WTC11 (cell line): ENCODE measurements around the gene PYCR2. TPM values are rescaled to one million over a fixed set of nuclear protein-coding genes. Genes with fewer than 3 reads are reported as not detected.

Experiments used
- ATAC-seq: fragments of 200-7000 bp; cut with Tn5 transposase; 2 replicates; pipeline ENCODE4 v1.10.0; 2021; ENCODE audit warnings: mild to moderate bottlenecking, moderate library complexity
- CTCF ChIA-PET: fragments of 300-600 bp; sonication (Branson Sonifier 250); formaldehyde crosslinking; loops from one replicate; lab custom pipeline; 2021; ENCODE audit warnings: antibody characterized with exemption; lab: Charles Lee
- POLR2A ChIA-PET: fragments of 350-600 bp; sonication (Branson Sonifier 250); formaldehyde crosslinking; loops from one replicate; lab custom pipeline; 2021; ENCODE audit warnings: antibody characterized with exemption; lab: Charles Lee
- DNase-seq: peaks from one replicate; pipeline ENCODE4 v3.0.0; 2021; ENCODE audit warnings: low spot score
- H3K27ac Mint-ChIP-seq: 2 replicates; pipeline ENCODE4 v1.8.0; 2021; ENCODE audit warnings: mixed read lengths
- H3K27me3 Mint-ChIP-seq: 2 replicates; pipeline ENCODE4 v1.8.0; 2021; ENCODE audit warnings: low read depth, mild to moderate bottlenecking, moderate library complexity, mixed read lengths
- H3K36me3 Mint-ChIP-seq: 2 replicates; pipeline ENCODE4 v1.8.0; 2021; ENCODE audit warnings: mixed read lengths
- H3K4me1 Mint-ChIP-seq: 2 replicates; pipeline ENCODE4 v1.8.0; 2022; ENCODE audit warnings: mixed read lengths
- H3K4me3 Mint-ChIP-seq: 2 replicates; pipeline ENCODE4 v1.8.0; 2021; ENCODE audit warnings: mild to moderate bottlenecking, moderate library complexity, mixed read lengths
- H3K9me3 Mint-ChIP-seq: 2 replicates; pipeline ENCODE4 v1.8.0; 2021; ENCODE audit warnings: mixed read lengths
- AR ChIP-seq: fragments of 250-450 bp; sonication (Bioruptor Pico); IDR thresholded peaks from 2 replicates; pipeline ENCODE4 v1.9.0; 2021; ENCODE audit warnings: mild to moderate bottlenecking
- ATF6 ChIP-seq: sonication (generic); formaldehyde crosslinking; IDR thresholded peaks from 2 replicates; pipeline ENCODE4 v1.8.1; 2023; ENCODE audit warnings: mild to moderate bottlenecking, missing genetic modification reagents
- E2F4 ChIP-seq: sonication (generic); formaldehyde crosslinking; IDR thresholded peaks from 2 replicates; pipeline ENCODE4 v1.8.1; 2022; ENCODE audit warnings: low read depth, mild to moderate bottlenecking, moderate library complexity, missing genetic modification reagents, borderline replicate concordance
- ERG ChIP-seq: fragments of 250-450 bp; sonication (Bioruptor Pico); IDR thresholded peaks from 2 replicates; pipeline ENCODE4 v1.8.0; 2021; ENCODE audit warnings: mild to moderate bottlenecking
- ESRRA ChIP-seq: sonication (generic); formaldehyde crosslinking; IDR thresholded peaks from 2 replicates; pipeline ENCODE4 v1.8.1; 2022; ENCODE audit warnings: mild to moderate bottlenecking, missing genetic modification reagents, borderline replicate concordance
- FOXJ3 ChIP-seq: sonication (generic); formaldehyde crosslinking; IDR thresholded peaks from 2 replicates; pipeline ENCODE4 v1.9.0; 2021; ENCODE audit warnings: missing genetic modification reagents, mild to moderate bottlenecking, borderline replicate concordance
- GRHL2 ChIP-seq: fragments of 250-450 bp; sonication (Bioruptor Pico); IDR thresholded peaks from 2 replicates; pipeline ENCODE4 v1.8.0; 2022; ENCODE audit warnings: mild to moderate bottlenecking, moderate library complexity; ENCODE audit not compliant: insufficient replicate concordance, severe bottlenecking
- JAZF1 ChIP-seq: fragments of 250-450 bp; sonication (Bioruptor Pico); IDR thresholded peaks from 2 replicates; pipeline ENCODE4 v1.9.0; 2021; ENCODE audit warnings: moderate library complexity, mild to moderate bottlenecking, inconsistent platforms
- MXD4 ChIP-seq: fragments of 250-450 bp; sonication (Bioruptor Pico); IDR thresholded peaks from 2 replicates; pipeline ENCODE4 v1.8.0; 2021; ENCODE audit warnings: mild to moderate bottlenecking, moderate library complexity, borderline replicate concordance
- MYBL2 ChIP-seq: sonication (generic); formaldehyde crosslinking; IDR thresholded peaks from 2 replicates; pipeline ENCODE4 v1.8.1; 2023; ENCODE audit warnings: mild to moderate bottlenecking, moderate library complexity, missing genetic modification reagents
- NFATC4 ChIP-seq: fragments of 250-450 bp; sonication (Bioruptor Pico); IDR thresholded peaks from 2 replicates; pipeline ENCODE4 v1.9.0; 2021; ENCODE audit warnings: mild to moderate bottlenecking
- NR2C2 ChIP-seq: sonication (generic); formaldehyde crosslinking; IDR thresholded peaks from 2 replicates; pipeline ENCODE4 v1.8.0; 2022; ENCODE audit warnings: mild to moderate bottlenecking, missing genetic modification reagents
- TP53 ChIP-seq: sonication (generic); formaldehyde crosslinking; IDR thresholded peaks from 2 replicates; pipeline ENCODE4 v1.8.1; 2023; ENCODE audit warnings: mild to moderate bottlenecking, missing genetic modification reagents
- ZNF232 ChIP-seq: sonication (generic); formaldehyde crosslinking; IDR thresholded peaks from 2 replicates; pipeline ENCODE4 v1.8.0; 2022; ENCODE audit warnings: mild to moderate bottlenecking, missing genetic modification reagents
- ZNF416 ChIP-seq: fragments of 250-450 bp; sonication (Bioruptor Pico); IDR thresholded peaks from 2 replicates; pipeline ENCODE4 v1.9.0; 2021; ENCODE audit warnings: mild to moderate bottlenecking, inconsistent platforms
- ZNF423 ChIP-seq: fragments of 250-450 bp; sonication (Bioruptor Pico); IDR thresholded peaks from 2 replicates; pipeline ENCODE4 v2.1.2; 2022; ENCODE audit warnings: mild to moderate bottlenecking, moderate library complexity
- total RNA-seq: library from RNA; stranded (reverse); gene quantifications from 3 replicates; pipeline ENCODE4 v1.2.3, GENCODE V29; 2021

The PYCR2 gene
- total RNA-seq, 1 experiment from 2014 or later = 86.0 TPM

GRCh38 chr1:225946803-225947202 lies 22.8 kb upstream of the PYCR2 start (continued):
- TF ChIP-seq AR (no peak), JAZF1 (CRISPR knock-in tag) (no peak), ZNF423 (CRISPR knock-in tag) (no peak), ZNF232 (CRISPR knock-in tag) (no peak)

- H3K9me3 Mint-ChIP-seq = no peaks in the 10 kb centered on the region
- TF ChIP-seq FOXJ3 (CRISPR knock-in tag) = no peak
- no peak for TF ChIP-seq MYBL2 (CRISPR knock-in tag)
- no peak for TF ChIP-seq TP53 (CRISPR knock-in tag)
- TF ChIP-seq E2F4 (CRISPR knock-in tag) = no peak
- no peak for TF ChIP-seq NR2C2 (CRISPR knock-in tag)
- no peak for TF ChIP-seq ATF6 (CRISPR knock-in tag)
- TF ChIP-seq ERG (CRISPR knock-in tag) = no peak
- TF ChIP-seq AR = no peak
- TF ChIP-seq ZNF416 (CRISPR knock-in tag) = no peak
- TF ChIP-seq ESRRA (CRISPR knock-in tag) = no peak
- no peak for TF ChIP-seq NFATC4 (CRISPR knock-in tag)
- no peak for TF ChIP-seq GRHL2 (CRISPR knock-in tag)
- no peak for TF ChIP-seq MXD4
- ATAC-seq (peak; percentile 3), DNase-seq (no peak)
- H3K4me3 Mint-ChIP-seq = peak overlapping the region; percentile 11
- ChIA-PET POLR2A (interaction anchor here (0.6 to 1.2 kb wide), 3 partner anchors 63 to 178 kb away, joined by 3 to 5 read pairs (median 3); partner anchors contain the start of genes H3-3A and TMEM63A), CTCF (interaction anchor here (0.6 to 2.5 kb wide), 6 partner anchors 11 to 140 kb away, joined by 3 to 13 read pairs (median 4); partner anchors contain the start of gene TMEM63A)
- H3K36me3 Mint-ChIP-seq = no peaks in the 10 kb centered on the region
- peaks cover 89% of the 10 kb centered on the region for H3K4me1 Mint-ChIP-seq
- peaks cover 98% of the 10 kb centered on the region for H3K27me3 Mint-ChIP-seq
- peak overlapping the region; percentile 93 for H3K27ac Mint-ChIP-seq
Measured at GRCh38 chr1:225946082-225946620, 22.1 kb upstream of the PYCR2 start.
